Measurements from ENCODE around the gene CABCOCO1.
"Not testable (repeated sequence)": the region's sequence is repeated elsewhere in the genome, so short reads cannot be mapped to it uniquely, and the experiment has no call there.

The CABCOCO1 gene

GRCh38 chr10:61733358-61733940, 70.7 kb downstream of the CABCOCO1 start:
- Histone ChIP-seq H3K4me1 (no peaks in the 10 kb centered on the region), H3K4me3 (no peak overlapping the region), H3K9me3 (no peaks in the 10 kb centered on the region), H4K20me1 (no peaks in the 10 kb centered on the region), H3K9ac (no peak overlapping the region), H3K27ac (no peak overlapping the region), H3K27me3 (no peaks in the 10 kb centered on the region), H3K36me3 (no peaks in the 10 kb centered on the region), H3K4me2 (no peak overlapping the region)
- no peak for TF ChIP-seq Cebpa-rat (IDR thresholded peaks at IDR 0.05)

GRCh38 chr10:61735882-61736281, 73.2 kb downstream of the CABCOCO1 start:
- no peak overlapping the region for H3K4me2 ChIP-seq
- no peak overlapping the region for H3K27ac ChIP-seq
- no peaks in the 10 kb centered on the region for H3K36me3 ChIP-seq

GRCh38 chr10:61737455-61737854, 74.7 kb downstream of the CABCOCO1 start:
- H3K9ac ChIP-seq, H3K9me3 ChIP-seq, H3K36me3 ChIP-seq, H3K4me3 ChIP-seq, H3K4me2 ChIP-seq, H3K4me1 ChIP-seq, H3K27me3 ChIP-seq, H3K27ac ChIP-seq, H4K20me1 ChIP-seq: not testable (repeated sequence)

More at GRCh38 chr10:61735882-61736281, 73.2 kb downstream of the CABCOCO1 start:
- Histone ChIP-seq H3K4me1 (no peaks in the 10 kb centered on the region), H3K9ac (no peak overlapping the region), H3K9me3 (no peaks in the 10 kb centered on the region), H3K27me3 (no peaks in the 10 kb centered on the region), H4K20me1 (no peaks in the 10 kb centered on the region), H3K4me3 (no peak overlapping the region)
- TF ChIP-seq Cebpa-rat (IDR thresholded peaks at IDR 0.05), result no peak

GRCh38 chr10:61742812-61743211, 80.1 kb downstream of the CABCOCO1 start:
- H3K36me3 ChIP-seq, result no peaks in the 10 kb centered on the region
- no peak overlapping the region for H3K4me3 ChIP-seq
- H3K27ac ChIP-seq, result no peak overlapping the region
- no peak overlapping the region for H3K4me2 ChIP-seq
- no peaks in the 10 kb centered on the region for H4K20me1 ChIP-seq
- H3K27me3 ChIP-seq, result no peaks in the 10 kb centered on the region
- no peak for TF ChIP-seq Cebpa-rat (IDR thresholded peaks at IDR 0.05)
- H3K9ac ChIP-seq, result no peak overlapping the region
- no peaks in the 10 kb centered on the region for H3K4me1 ChIP-seq
- no peaks in the 10 kb centered on the region; the same call in 1 of the 2 replicates for H3K9me3 ChIP-seq

GRCh38 chr10:61744469-61744868, 81.7 kb downstream of the CABCOCO1 start:
- H3K9ac ChIP-seq, result no peak overlapping the region
- H3K36me3 ChIP-seq, result no peaks in the 10 kb centered on the region
- no peak for TF ChIP-seq Cebpa-rat (IDR thresholded peaks at IDR 0.05)
- H3K4me1 ChIP-seq, result no peaks in the 10 kb centered on the region
- H3K27me3 ChIP-seq, result no peaks in the 10 kb centered on the region
- no peaks in the 10 kb centered on the region for H4K20me1 ChIP-seq
- H3K4me3 ChIP-seq, result no peak overlapping the region
- no peak overlapping the region for H3K27ac ChIP-seq
- no peak overlapping the region for H3K4me2 ChIP-seq
- H3K9me3 ChIP-seq, result no peaks in the 10 kb centered on the region; the same call in 1 of the 2 replicates

GRCh38 chr10:61746377-61746776, 83.6 kb downstream of the CABCOCO1 start:
- no peaks in the 10 kb centered on the region for H3K27me3 ChIP-seq
- no peaks in the 10 kb centered on the region; the same call in 1 of the 2 replicates for H3K9me3 ChIP-seq
- no peak overlapping the region for H3K27ac ChIP-seq
- H3K9ac ChIP-seq, result no peak overlapping the region
- no peak for TF ChIP-seq Cebpa-rat (IDR thresholded peaks at IDR 0.05)
- H3K4me3 ChIP-seq, result no peak overlapping the region
- H3K4me1 ChIP-seq, result peaks cover 6% of the 10 kb centered on the region
- no peak overlapping the region for H3K4me2 ChIP-seq
- no peaks in the 10 kb centered on the region for H3K36me3 ChIP-seq
- H4K20me1 ChIP-seq, result no peaks in the 10 kb centered on the region

- no peak for TF ChIP-seq Cebpa-rat (IDR thresholded peaks at IDR 0.05)
- H3K9me3 ChIP-seq, result no peaks in the 10 kb centered on the region; the same call in 1 of the 2 replicates
- peaks cover 15% of the 10 kb centered on the region for H3K4me1 ChIP-seq
- H3K4me2 ChIP-seq, result no peak overlapping the region
- no peak overlapping the region for H3K4me3 ChIP-seq
- no peak overlapping the region for H3K9ac ChIP-seq
- no peaks in the 10 kb centered on the region for H3K36me3 ChIP-seq
- no peaks in the 10 kb centered on the region for H3K27me3 ChIP-seq
- no peak overlapping the region for H3K27ac ChIP-seq
- no peaks in the 10 kb centered on the region for H4K20me1 ChIP-seq
Observed at GRCh38 chr10:61747307-61747706, 84.6 kb downstream of the CABCOCO1 start.

GRCh38 chr10:61749291-61749690, 86.6 kb downstream of the CABCOCO1 start:
- Histone ChIP-seq H3K9me3 (no peaks in the 10 kb centered on the region; the same call in 1 of the 2 replicates), H3K9ac (no peak overlapping the region), H3K4me2 (no peak overlapping the region), H3K36me3 (no peaks in the 10 kb centered on the region), H4K20me1 (no peaks in the 10 kb centered on the region), H3K4me3 (no peak overlapping the region), H3K27me3 (no peaks in the 10 kb centered on the region), H3K27ac (no peak overlapping the region), H3K4me1 (peaks cover 21% of the 10 kb centered on the region)
- no peak for TF ChIP-seq Cebpa-rat (IDR thresholded peaks at IDR 0.05)

- H3K4me1 ChIP-seq, result peaks cover 21% of the 10 kb centered on the region
- H3K36me3 ChIP-seq, result no peaks in the 10 kb centered on the region
- H3K9me3 ChIP-seq, result no peaks in the 10 kb centered on the region
- H3K4me3 ChIP-seq, result no peak overlapping the region
- no peaks in the 10 kb centered on the region for H3K27me3 ChIP-seq
- no peaks in the 10 kb centered on the region for H4K20me1 ChIP-seq
- H3K9ac ChIP-seq, result no peak overlapping the region
- H3K27ac ChIP-seq, result no peak overlapping the region
- H3K4me2 ChIP-seq, result peak overlapping the region; percentile 63
- TF ChIP-seq Cebpa-rat (IDR thresholded peaks at IDR 0.05), result no peak
Observed at GRCh38 chr10:61750943-61751471, 88.3 kb downstream of the CABCOCO1 start.

GRCh38 chr10:61751599-61751998, 88.9 kb downstream of the CABCOCO1 start:
- Histone ChIP-seq H3K4me1 (peaks cover 21% of the 10 kb centered on the region), H4K20me1 (no peaks in the 10 kb centered on the region), H3K27me3 (no peaks in the 10 kb centered on the region), H3K9ac (no peak overlapping the region), H3K4me2 (peak overlapping the region; percentile 63), H3K36me3 (no peaks in the 10 kb centered on the region), H3K9me3 (no peaks in the 10 kb centered on the region), H3K27ac (no peak overlapping the region), H3K4me3 (no peak overlapping the region)
- no peak for TF ChIP-seq Cebpa-rat (IDR thresholded peaks at IDR 0.05)

All from BLaER1 (cell line).